ENCODE results near the gene TMCO1.
"Not testable (repeated sequence)": the region's sequence is repeated elsewhere in the genome, so short reads cannot be mapped to it uniquely, and the experiment has no call there.

DNA sequence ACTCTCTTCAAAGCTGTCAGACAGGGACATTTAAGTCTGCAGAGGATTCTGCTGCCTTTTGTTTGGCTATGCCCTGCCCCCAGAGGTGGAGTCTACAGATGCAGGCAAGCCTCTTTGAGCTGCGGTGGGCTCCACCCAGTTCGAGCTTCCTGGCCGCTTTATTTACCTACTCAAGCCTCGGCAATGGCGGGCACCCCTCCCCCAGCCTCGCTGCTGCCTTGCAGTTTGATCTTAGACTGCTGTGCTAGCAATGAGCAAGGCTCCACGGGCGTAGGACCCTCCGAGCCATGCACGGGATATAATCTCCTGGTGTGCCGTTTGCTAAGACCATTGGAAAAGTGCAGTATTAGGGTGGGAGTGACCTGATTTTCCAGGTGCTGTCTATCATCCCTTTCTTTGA, 14.9 kb upstream of the TMCO1 start:
- not testable (repeated sequence) for TF ChIP-seq EZH2 (IDR thresholded peaks at IDR 0.05; ENCODE audit: insufficient read depth, poor library complexity, severe bottlenecking); EZH2phosphoT487 (IDR thresholded peaks at IDR 0.05; ENCODE audit: insufficient read depth, low read depth)

All from GM23248 (cell line).